Parathyroid adenoma (tissue), 2 donors: Measurements from ENCODE around the gene OCA2.
"Not testable (repeated sequence)": the region's sequence is repeated elsewhere in the genome, so short reads cannot be mapped to it uniquely, and the experiment has no call there.

ENCODE experiments used
- H2AFZ ChIP-seq: fragments of 300-600 bp; sonication (generic); one replicate; pipeline ENCODE4 v1.7.0; 2017; ENCODE audit warnings: antibody characterized with exemption, mild to moderate bottlenecking
- H3K27ac ChIP-seq: fragments of 300-600 bp; sonication (generic); one replicate; pipeline ENCODE4 v1.7.0; 2017
- H3K27me3 ChIP-seq: fragments of 300-600 bp; sonication (generic); one replicate; pipeline ENCODE4 v1.7.0; 2017; ENCODE audit warnings: low read length; ENCODE audit not compliant: control insufficient read depth, insufficient read depth
- H3K36me3 ChIP-seq: fragments of 300-600 bp; sonication (generic); one replicate; pipeline ENCODE4 v1.7.0; 2017; ENCODE audit warnings: low read length; ENCODE audit not compliant: control insufficient read depth, insufficient read depth
- H3K4me1 ChIP-seq: fragments of 300-600 bp; sonication (generic); one replicate; pipeline ENCODE4 v1.7.0; 2017; ENCODE audit warnings: control low read depth
- H3K4me2 ChIP-seq: fragments of 300-600 bp; sonication (generic); one replicate; pipeline ENCODE4 v1.7.0; 2017; ENCODE audit warnings: low read length
- H3K4me3 ChIP-seq: fragments of 300-600 bp; sonication (generic); one replicate; pipeline ENCODE4 v1.7.0; 2017; ENCODE audit warnings: low read depth, low read length
- H3K79me2 ChIP-seq: fragments of 300-600 bp; sonication (generic); one replicate; pipeline ENCODE4 v1.7.0; 2017; ENCODE audit warnings: control low read depth
- H3K9ac ChIP-seq: fragments of 300-600 bp; sonication (generic); one replicate; pipeline ENCODE4 v1.7.0; 2017; ENCODE audit warnings: mild to moderate bottlenecking
- H3K9me3 ChIP-seq: fragments of 300-600 bp; sonication (generic); one replicate; pipeline ENCODE4 v1.7.0; 2017; ENCODE audit warnings: low read length; ENCODE audit not compliant: control insufficient read depth
- TF ChIP-seq, protein P1 (sequence below): fragments of 300-600 bp; sonication (generic); IDR thresholded peaks from one replicate; pipeline ENCODE4 v1.7.0; 2017; ENCODE audit warnings: antibody characterized with exemption, mild to moderate bottlenecking
- donor health status: primary hyperparathyroidism.

OCA2 gene

DNA sequence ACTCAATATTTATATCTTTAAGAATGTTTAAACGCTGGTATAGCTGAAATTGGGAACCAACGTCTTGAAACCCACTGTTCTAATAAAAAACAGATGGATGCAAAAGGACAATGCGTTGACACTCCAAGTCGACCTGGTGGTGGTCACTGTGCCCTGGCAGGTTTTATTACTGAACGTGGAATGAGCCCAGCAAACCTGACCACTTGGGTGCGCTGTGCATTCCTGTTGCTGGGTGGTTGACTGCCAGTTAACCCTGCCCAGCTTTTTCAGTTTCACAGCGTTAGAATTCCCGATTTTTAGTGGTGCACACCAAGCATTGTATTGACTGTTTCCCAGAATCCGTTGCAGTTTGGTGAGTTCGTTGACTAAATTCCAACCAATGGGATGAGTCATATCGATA lies 384.4 kb downstream of the OCA2 start:
- H3K9me3 ChIP-seq = no peaks in the 10 kb centered on the region
- TF ChIP-seq, protein P1, sequence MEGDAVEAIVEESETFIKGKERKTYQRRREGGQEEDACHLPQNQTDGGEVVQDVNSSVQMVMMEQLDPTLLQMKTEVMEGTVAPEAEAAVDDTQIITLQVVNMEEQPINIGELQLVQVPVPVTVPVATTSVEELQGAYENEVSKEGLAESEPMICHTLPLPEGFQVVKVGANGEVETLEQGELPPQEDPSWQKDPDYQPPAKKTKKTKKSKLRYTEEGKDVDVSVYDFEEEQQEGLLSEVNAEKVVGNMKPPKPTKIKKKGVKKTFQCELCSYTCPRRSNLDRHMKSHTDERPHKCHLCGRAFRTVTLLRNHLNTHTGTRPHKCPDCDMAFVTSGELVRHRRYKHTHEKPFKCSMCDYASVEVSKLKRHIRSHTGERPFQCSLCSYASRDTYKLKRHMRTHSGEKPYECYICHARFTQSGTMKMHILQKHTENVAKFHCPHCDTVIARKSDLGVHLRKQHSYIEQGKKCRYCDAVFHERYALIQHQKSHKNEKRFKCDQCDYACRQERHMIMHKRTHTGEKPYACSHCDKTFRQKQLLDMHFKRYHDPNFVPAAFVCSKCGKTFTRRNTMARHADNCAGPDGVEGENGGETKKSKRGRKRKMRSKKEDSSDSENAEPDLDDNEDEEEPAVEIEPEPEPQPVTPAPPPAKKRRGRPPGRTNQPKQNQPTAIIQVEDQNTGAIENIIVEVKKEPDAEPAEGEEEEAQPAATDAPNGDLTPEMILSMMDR = no peak
- no peak overlapping the region for H3K4me2 ChIP-seq
- H2AFZ ChIP-seq = no peak overlapping the region
- H3K36me3 ChIP-seq = no peaks in the 10 kb centered on the region
- H3K4me3 ChIP-seq = no peak overlapping the region
- H3K79me2 ChIP-seq = no peaks in the 10 kb centered on the region
- no peaks in the 10 kb centered on the region for H3K27me3 ChIP-seq
- no peak overlapping the region for H3K27ac ChIP-seq
- H3K9ac ChIP-seq = no peak overlapping the region
- H3K4me1 ChIP-seq = no peaks in the 10 kb centered on the region

DNA sequence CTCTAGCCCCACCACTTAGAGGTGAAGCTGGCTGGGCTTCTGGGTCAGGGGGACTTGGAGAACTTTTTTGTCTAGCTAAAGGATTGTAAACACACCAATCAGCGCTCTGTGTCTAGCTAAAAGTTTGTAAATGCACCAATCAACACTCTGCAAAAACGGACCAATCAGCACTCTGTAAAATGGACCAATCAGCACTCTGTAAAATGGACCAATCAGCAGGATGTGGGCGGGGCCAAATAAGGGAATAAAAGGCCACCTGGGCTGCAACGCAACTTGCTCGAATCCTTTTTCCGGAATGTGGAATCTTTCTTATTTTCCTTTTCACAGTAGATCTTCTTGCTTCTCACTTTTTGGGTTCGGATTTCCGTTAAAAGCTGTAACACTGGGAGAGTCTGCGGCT lies 385.3 kb downstream of the OCA2 start:
- H3K4me3 ChIP-seq, H2AFZ ChIP-seq, H3K36me3 ChIP-seq, H3K4me2 ChIP-seq, H3K27me3 ChIP-seq, H3K4me1 ChIP-seq, H3K9me3 ChIP-seq, H3K9ac ChIP-seq, H3K27ac ChIP-seq, H3K79me2 ChIP-seq: not testable (repeated sequence)

DNA sequence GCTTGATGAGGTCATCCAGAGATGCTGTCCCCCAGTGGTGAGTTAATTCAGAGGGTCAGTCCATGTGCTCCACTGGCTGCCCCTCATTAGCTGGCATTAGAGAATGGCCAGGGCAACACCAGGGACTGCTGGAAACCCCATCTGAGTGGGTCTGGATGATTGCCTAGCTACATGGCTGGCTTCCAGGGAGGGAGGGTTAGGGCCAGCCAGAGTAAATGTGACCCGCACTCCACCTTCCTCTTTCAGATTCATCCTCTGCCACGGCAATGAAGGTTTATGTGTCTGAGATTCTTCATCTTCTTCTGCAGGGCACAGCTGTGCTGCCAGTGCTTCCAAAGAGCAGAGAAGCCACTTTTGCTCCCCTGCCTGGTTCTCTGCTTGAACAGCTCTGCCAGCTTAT lies 391.9 kb downstream of the OCA2 start:
- Histone ChIP-seq H3K9me3 (no peaks in the 10 kb centered on the region), H3K4me2 (no peak overlapping the region), H3K4me1 (peaks cover 2% of the 10 kb centered on the region), H3K27me3 (no peaks in the 10 kb centered on the region), H3K36me3 (no peaks in the 10 kb centered on the region), H2AFZ (no peak overlapping the region), H3K4me3 (no peak overlapping the region), H3K79me2 (no peaks in the 10 kb centered on the region), H3K9ac (no peak overlapping the region), H3K27ac (no peak overlapping the region)
- TF ChIP-seq, protein P1 = no peak

DNA sequence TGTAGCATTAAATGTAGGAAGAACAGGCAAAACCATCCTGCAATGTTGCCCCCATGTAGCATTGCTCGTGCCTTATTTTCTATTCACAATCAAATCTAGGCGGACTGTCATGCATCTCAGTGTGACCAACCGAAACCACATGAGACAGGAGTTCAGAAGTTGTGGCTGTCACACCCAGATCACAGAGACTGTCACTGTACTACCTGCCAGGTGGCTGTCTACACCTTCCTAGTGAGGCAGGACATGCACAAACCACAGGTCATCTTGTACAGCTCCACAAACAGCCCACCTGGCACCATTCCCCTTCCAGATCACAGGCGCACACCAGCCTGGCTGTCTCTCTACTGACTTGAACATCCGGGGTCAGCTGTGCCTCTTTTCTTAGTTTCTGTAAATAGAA lies 392.8 kb downstream of the OCA2 start:
- Histone ChIP-seq H2AFZ (no peak overlapping the region), H3K27me3 (no peaks in the 10 kb centered on the region), H3K4me3 (no peak overlapping the region), H3K4me1 (peaks cover 2% of the 10 kb centered on the region), H3K36me3 (no peaks in the 10 kb centered on the region), H3K9me3 (no peaks in the 10 kb centered on the region), H3K4me2 (no peak overlapping the region), H3K27ac (no peak overlapping the region), H3K79me2 (no peaks in the 10 kb centered on the region), H3K9ac (no peak overlapping the region)
- TF ChIP-seq, protein P1 = no peak

DNA sequence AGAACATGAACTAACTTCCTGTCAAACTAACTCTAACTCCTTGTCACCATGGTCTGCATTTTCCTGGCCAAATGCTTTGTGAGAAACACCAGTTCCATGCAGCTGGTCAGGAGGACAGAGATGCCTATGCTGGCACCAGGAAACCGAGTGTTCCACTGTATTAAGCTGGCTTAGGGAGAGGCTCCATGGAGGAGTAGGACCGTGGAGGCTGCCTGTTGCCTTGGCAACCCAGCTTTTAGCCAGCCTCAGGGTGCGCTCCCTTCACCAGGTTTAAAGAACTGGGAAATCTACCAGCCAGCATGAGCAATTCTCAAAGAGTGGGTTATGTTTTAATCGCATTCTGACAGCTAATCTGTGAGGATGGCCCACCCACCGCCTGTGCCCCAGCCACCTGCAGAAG lies 394.1 kb downstream of the OCA2 start:
- Histone ChIP-seq H3K9ac (no peak overlapping the region), H3K36me3 (no peaks in the 10 kb centered on the region), H3K27me3 (no peaks in the 10 kb centered on the region), H3K4me2 (no peak overlapping the region), H2AFZ (no peak overlapping the region), H3K27ac (no peak overlapping the region), H3K79me2 (no peaks in the 10 kb centered on the region), H3K4me3 (no peak overlapping the region), H3K4me1 (peaks cover 2% of the 10 kb centered on the region), H3K9me3 (no peaks in the 10 kb centered on the region)
- TF ChIP-seq, protein P1 = no peak
